ENCODE measurements around the gene PTPRT.
A peak's percentile ranks its signal among the peaks of the same experiment; 100 is the strongest.

Gene PTPRT

GRCh38 chr20:42604998-42605956, 584.4 kb downstream of the PTPRT start:
- DNase-seq: no peak

DNA sequence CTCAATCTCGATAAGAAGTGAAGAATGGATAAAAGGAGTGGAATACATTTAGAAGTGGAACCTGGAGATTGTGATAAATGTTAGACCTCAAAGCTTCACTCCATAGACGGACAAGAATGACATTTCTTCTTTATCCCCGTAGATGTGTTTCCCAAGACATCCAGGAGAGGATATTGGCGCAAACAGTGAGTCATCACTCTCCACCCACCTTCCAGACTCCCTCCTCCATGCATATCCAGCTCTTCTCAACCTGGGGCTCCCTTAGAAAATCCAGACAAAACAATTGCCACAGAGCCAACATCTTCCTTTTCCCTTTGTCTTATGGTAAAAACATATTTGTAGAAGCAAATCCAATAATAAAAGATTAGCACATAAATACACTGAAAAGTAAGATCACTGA, 586.1 kb downstream of the PTPRT start:
- DNase-seq: no peak

DNA sequence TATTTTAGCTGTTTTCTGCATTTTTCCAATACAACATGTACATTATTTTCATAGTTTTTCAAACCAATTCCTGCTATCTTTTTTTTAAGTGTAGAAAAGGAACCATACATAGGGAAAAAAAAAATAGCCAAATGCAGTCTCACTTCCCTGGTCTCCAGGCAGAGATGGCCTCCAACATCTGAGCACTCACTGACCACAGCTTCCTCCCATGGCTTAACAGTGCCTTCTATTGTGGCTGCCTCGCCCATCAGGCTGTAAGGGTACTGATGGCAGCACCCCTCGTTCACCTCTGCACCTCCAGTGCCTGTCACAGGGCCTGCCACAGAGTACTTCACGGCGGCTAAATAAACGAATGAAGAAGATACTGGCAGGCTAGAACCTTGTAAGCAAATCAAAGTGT, 591.1 kb downstream of the PTPRT start:
- DNase-seq: no peak

- no peak for DNase-seq
Observed at GRCh38 chr20:42595625-42596024, 594.1 kb downstream of the PTPRT start.

GRCh38 chr20:42594659-42595058, 595.0 kb downstream of the PTPRT start:
- DNase-seq: no peak

GRCh38 chr20:42594011-42594410, 595.7 kb downstream of the PTPRT start:
- DNase-seq: no peak

DNA sequence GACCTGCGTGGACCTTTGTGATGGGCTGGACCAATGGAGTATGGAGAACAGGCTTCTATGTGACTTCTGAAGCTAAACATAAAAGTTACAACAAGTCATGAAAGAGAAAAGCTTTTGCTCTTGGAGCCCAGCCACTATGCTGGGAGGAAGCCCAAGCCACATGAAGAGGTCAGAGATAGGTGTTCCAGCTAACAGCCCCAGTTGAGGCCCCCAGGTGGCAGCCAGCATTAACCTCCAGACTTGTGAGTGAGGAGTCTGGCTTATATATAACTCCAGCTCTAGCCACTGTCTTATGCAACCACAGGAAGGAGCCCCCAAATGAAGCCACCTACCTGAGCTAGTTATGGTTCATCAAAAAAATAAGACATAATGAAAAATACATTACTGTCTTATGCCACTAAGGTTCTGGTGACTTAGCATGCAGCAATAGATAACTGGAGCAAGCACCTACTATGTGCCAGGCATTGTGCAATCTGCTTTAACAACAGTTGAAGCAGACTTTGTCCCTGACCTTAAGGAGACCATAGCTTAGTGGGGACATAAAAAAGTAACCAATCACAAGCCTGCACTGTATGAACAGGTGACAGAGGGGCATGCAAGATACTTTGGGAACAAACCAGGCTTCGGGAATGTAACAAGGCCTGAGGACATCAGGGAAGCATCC, 599.6 kb downstream of the PTPRT start:
- DNase-seq: no peak

GRCh38 chr20:42588847-42589246, 600.9 kb downstream of the PTPRT start:
- no peak for DNase-seq

- DNase-seq: no peak
Observed at GRCh38 chr20:42587427-42587826, 602.3 kb downstream of the PTPRT start.

DNA sequence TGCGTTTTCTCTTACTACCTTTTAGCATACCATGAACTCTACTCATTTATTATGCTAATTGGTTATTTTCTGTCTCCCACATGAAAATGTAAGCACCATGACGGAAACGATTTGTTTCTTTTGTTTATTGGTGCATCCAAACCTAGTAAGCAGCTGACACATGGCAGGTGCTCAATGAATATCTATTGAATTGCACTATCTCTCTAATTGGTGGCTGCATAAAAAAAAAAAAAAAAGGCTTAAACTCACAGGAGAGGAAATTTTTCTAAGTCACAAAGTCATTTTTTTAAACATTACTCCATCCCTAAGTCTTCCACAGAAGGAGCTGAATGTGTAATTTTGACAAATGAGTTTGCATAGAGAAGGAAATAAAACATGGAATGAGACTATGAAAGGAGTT, 608.4 kb downstream of the PTPRT start:
- DNase-seq: no peak

DNA sequence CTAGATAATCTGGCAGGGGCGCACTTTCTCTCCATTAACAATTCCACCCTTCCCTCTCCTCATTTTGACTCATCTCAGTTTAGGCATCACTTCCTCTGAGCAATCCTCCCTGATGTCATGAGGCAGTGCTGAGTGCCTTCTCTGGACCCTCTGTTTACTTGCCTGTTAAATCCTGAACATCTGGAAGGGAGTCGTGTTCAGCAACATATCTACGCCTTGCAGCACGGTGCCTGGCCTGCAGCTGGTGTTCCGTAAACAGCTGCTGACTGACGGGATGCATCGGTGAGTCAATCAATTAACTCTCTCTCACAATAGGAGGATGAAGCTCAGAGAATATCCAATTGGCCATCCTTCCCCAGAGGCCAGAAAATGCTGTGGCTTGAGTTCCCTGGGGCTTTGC, 613.5 kb downstream of the PTPRT start:
- DNase-seq: no peak

DNA sequence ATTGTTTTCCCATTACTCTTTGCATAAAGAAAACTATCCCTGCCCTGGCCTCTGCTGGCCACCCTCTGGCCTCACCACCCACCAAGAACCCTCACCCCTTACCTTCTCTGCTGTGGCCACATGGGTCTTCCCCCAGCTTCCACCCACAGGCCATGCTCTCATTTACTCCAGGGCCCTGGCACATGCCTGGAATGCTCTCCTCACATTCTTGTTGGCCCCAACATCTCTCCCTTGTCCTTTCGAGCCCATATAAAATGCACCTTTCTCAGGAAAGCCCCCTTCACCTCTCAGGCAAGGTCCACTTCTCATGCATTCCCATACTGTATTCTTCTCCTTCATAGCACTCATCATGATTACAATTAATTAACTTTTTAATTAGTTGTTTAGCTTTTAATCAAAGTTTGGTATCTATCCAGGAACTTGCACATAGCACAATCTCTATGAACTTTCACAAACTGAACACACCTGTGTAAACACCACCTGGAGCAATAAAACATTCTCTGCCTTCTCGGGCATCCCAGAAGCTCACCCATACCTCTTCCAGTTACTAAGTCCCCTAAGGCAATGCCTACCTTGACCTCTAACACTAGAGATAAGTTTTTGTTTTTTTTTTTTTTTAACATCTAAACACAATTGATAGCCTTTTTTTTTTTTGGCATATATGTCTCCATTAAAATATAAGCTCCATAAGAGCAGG, 617.2 kb downstream of the PTPRT start:
- DNase-seq: no peak

DNA sequence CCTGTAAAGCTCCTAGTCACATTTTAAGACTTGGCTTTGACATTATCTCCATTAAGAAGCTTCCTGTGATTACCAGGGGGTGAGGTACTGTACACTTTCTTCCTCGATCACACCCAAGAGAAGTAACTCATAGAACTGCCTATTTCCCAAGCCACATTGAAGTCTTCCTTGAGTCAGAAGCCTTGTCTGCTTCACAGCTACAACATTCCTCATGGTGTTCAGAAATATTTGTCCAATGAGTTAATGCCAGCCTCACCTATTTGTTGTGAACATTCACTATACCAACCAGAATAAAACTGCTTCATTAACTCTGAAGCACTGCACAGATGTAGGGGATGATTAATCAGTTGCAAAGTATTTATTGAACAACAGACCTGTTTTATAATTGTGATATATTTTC, 622.3 kb downstream of the PTPRT start:
- DNase-seq: no peak

DNA sequence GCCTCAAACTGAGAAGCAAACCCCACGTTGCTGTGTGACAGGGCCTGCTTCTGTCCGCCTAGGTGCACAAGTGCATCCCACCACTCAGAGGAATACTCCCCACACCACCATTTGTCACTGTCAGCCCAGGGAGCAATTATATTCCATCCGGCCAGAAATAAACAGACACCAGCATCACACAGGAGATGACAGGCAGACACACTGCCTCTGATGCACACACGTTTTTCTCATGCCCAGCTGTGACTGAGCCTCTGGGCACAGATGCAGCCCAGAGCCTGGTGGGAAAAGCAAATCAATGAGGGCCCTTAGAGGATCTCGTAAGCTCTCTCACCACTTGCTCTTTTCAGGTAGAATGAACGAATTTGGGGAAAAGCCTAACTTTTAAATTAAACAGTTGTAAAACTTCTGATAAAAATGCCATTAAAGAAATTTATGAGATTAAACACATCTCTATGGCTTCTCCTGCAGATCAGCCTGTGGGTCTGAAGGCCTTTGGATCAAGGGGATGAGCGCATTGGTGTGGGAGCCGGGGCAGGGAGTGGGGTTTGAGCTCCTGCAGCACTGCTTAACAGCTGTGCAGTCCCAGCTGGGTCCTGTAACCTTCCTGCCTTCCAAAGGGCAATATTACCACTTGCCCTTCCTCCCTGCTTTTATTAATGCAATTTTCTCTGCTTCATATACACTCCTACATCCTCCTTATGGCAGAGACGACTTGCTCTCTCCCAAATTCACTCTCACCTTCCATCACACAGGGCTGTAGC, 624.3 kb downstream of the PTPRT start:
- DNase-seq: no peak

DNA sequence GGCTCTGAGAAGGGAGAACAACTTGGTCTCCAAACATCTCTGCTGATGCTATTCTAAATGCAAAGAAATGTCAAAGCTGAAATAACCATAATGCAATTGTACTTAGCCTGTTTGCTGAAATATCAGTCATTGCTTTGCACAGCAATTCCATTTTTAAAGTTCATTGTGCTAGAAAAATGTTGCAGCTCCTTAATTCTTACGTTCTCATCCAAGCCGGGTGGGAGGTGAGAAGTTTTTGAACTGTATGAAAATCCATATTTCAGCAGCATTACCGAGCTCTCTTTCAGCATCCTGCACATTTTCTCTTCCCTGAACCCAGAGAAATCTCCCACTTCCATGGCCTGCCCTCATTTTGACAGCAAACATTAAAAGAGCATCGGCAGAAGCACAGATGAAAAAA, 630.0 kb downstream of the PTPRT start:
- DNase-seq: peak in 1 of 2 donors; percentile 31

GRCh38 chr20:42556575-42556974, 633.1 kb downstream of the PTPRT start:
- no peak for DNase-seq

GRCh38 chr20:42553374-42553773, 636.3 kb downstream of the PTPRT start:
- no peak for DNase-seq

DNA sequence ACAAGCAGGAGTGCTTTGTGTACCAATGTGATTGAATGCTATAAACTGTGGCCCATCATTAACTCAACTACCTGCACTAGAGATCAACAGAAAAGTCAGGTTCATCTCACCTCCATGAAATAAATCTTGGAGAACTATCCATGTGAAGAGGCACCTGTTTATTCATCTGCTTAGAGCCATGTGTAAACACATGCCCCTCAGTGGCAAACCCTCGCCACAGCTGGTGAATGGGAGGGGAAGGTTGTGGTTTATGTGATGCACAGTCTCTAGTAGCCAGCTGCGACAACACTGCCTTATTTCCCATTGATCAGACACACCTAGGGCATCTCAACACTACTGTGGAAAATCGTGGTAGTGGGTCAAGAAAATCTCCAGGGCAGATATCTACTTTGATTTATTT, 640.2 kb downstream of the PTPRT start:
- no peak for DNase-seq

DNA sequence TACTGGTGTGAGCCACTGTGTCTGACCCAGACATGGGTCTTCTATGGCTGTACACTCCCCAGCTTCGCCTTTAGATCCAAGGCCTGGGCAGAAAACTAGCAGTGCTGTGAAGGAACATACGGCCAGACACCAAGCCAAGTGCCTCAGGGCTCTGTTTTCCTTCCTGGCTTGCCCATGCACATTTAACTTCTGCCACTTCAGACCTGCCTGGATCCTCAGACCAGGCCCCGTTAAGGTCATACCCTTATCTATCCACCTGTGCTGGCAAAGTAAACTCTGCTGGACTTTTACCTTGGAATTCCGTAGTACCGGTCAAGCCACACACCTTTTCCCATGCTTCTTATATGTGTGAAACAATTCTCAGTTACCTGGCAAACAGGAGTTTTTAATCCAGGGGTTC, 644.8 kb downstream of the PTPRT start:
- no peak for DNase-seq

GRCh38 chr20:42532831-42533230, 656.9 kb downstream of the PTPRT start:
- DNase-seq: no peak

DNA sequence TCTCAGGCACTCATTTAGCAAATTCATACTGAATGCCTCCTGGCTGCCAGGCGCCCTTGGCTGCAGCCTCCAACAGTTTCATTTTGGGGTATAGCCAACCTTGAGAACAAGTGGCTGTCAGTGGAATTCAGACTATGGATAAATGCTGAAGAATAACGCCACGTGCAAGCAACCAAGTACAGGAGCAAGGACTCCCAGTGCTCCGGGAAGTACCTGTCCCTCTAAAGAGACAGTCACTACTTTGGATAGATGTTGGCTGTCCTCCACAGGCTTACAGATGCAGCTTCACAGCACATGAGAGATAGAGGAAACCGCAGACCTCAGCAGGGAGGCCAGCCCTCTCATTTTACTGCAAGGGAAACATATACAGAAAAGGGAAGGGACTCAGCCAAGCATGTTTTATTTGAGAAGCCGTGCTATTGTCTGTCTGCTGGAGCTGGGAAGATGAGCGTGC, 658.2 kb downstream of the PTPRT start:
- peak in 1 of 2 donors; percentile 42 for DNase-seq

DNA sequence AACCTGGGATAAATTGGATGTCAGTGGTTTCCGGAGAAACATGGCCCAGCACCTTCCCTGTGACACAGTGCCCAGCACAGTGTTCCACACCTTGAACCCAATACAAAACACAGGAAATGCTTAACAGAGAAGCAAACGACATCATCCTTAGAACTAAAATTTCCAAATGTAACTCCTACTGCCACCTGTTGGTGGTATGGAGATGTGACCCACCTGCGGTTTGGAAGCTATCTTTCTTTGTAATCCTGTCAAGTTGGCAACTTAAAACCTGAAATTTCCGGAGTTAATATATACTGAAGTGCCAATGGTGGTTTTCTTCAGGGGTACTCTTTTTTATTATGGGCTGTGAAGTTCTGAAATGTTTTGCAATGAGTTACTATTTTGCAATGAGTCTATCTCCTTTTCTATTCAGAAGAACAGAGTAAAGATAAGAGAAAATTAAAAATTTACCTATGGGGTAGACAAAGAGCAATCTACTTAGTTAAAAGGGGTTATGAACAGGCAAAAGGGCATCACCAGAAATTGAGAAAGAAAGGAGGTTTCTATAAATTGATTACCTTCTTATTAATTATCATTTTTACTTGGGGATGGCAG, 658.8 kb downstream of the PTPRT start:
- DNase-seq: peak in 1 of 2 donors; percentile 28

Data from hippocampal formation (tissue), 2 donors.